WTC11 (cell line): ENCODE measurements around the gene GRM7. TPM values are rescaled to one million over a fixed set of nuclear protein-coding genes. Genes with fewer than 3 reads are reported as not detected.

ENCODE experiments used
- ATAC-seq: fragments of 200-7000 bp; cut with Tn5 transposase; 2 replicates; pipeline ENCODE4 v1.10.0; 2021; ENCODE audit warnings: mild to moderate bottlenecking, moderate library complexity
- CTCF ChIA-PET: fragments of 300-600 bp; sonication (Branson Sonifier 250); formaldehyde crosslinking; loops from one replicate; lab custom pipeline; 2021; ENCODE audit warnings: antibody characterized with exemption; lab: Charles Lee
- POLR2A ChIA-PET: fragments of 350-600 bp; sonication (Branson Sonifier 250); formaldehyde crosslinking; loops from one replicate; lab custom pipeline; 2021; ENCODE audit warnings: antibody characterized with exemption; lab: Charles Lee
- DNase-seq: peaks from one replicate; pipeline ENCODE4 v3.0.0; 2021; ENCODE audit warnings: low spot score
- H3K27ac Mint-ChIP-seq: 2 replicates; pipeline ENCODE4 v1.8.0; 2021; ENCODE audit warnings: mixed read lengths
- H3K27me3 Mint-ChIP-seq: 2 replicates; pipeline ENCODE4 v1.8.0; 2021; ENCODE audit warnings: low read depth, mild to moderate bottlenecking, moderate library complexity, mixed read lengths
- H3K36me3 Mint-ChIP-seq: 2 replicates; pipeline ENCODE4 v1.8.0; 2021; ENCODE audit warnings: mixed read lengths
- H3K4me1 Mint-ChIP-seq: 2 replicates; pipeline ENCODE4 v1.8.0; 2022; ENCODE audit warnings: mixed read lengths
- H3K4me3 Mint-ChIP-seq: 2 replicates; pipeline ENCODE4 v1.8.0; 2021; ENCODE audit warnings: mild to moderate bottlenecking, moderate library complexity, mixed read lengths
- H3K9me3 Mint-ChIP-seq: 2 replicates; pipeline ENCODE4 v1.8.0; 2021; ENCODE audit warnings: mixed read lengths
- ELF4 ChIP-seq: sonication (generic); formaldehyde crosslinking; IDR thresholded peaks from 2 replicates; pipeline ENCODE4 v1.8.1; 2022; ENCODE audit warnings: low read depth, mild to moderate bottlenecking, moderate library complexity, missing genetic modification reagents
- FOXJ3 ChIP-seq: sonication (generic); formaldehyde crosslinking; IDR thresholded peaks from 2 replicates; pipeline ENCODE4 v1.9.0; 2021; ENCODE audit warnings: missing genetic modification reagents, mild to moderate bottlenecking, borderline replicate concordance
- FOXK1 ChIP-seq: sonication (generic); formaldehyde crosslinking; IDR thresholded peaks from 2 replicates; pipeline ENCODE4 v1.8.0; 2022; ENCODE audit warnings: mild to moderate bottlenecking, moderate library complexity, missing genetic modification reagents
- GABPB1 ChIP-seq: sonication (generic); formaldehyde crosslinking; IDR thresholded peaks from 2 replicates; pipeline ENCODE4 v1.8.1; 2023; ENCODE audit warnings: mild to moderate bottlenecking, missing genetic modification reagents
- HMGA2 ChIP-seq: fragments of 250-450 bp; sonication (Bioruptor Pico); IDR thresholded peaks from 2 replicates; pipeline ENCODE4 v1.4.0; 2021; ENCODE audit warnings: mild to moderate bottlenecking, moderate library complexity
- SOX15 ChIP-seq: fragments of 250-450 bp; sonication (Bioruptor Pico); IDR thresholded peaks from 2 replicates; pipeline ENCODE4 v1.9.0; 2021; ENCODE audit warnings: mild to moderate bottlenecking
- USF1 ChIP-seq: sonication (generic); formaldehyde crosslinking; IDR thresholded peaks from 2 replicates; pipeline ENCODE4 v1.8.0; 2022; ENCODE audit warnings: mild to moderate bottlenecking, missing genetic modification reagents
- ZNF121 ChIP-seq: sonication (generic); formaldehyde crosslinking; IDR thresholded peaks from 2 replicates; pipeline ENCODE4 v1.8.0; 2023; ENCODE audit warnings: missing genetic modification reagents
- ZNF219 ChIP-seq: sonication (generic); formaldehyde crosslinking; IDR thresholded peaks from 2 replicates; pipeline ENCODE4 v1.8.0; 2023; ENCODE audit warnings: missing genetic modification reagents, mild to moderate bottlenecking, borderline replicate concordance
- ZNF232 ChIP-seq: sonication (generic); formaldehyde crosslinking; IDR thresholded peaks from 2 replicates; pipeline ENCODE4 v1.8.0; 2022; ENCODE audit warnings: mild to moderate bottlenecking, missing genetic modification reagents
- ZNF317 ChIP-seq: sonication (generic); formaldehyde crosslinking; IDR thresholded peaks from 2 replicates; pipeline ENCODE4 v1.8.1; 2023; ENCODE audit warnings: low read depth, mild to moderate bottlenecking, moderate library complexity, missing genetic modification reagents, borderline replicate concordance
- ZNF416 ChIP-seq: fragments of 250-450 bp; sonication (Bioruptor Pico); IDR thresholded peaks from 2 replicates; pipeline ENCODE4 v1.9.0; 2021; ENCODE audit warnings: mild to moderate bottlenecking, inconsistent platforms
- ZNF532 ChIP-seq: fragments of 250-450 bp; sonication (Bioruptor Pico); IDR thresholded peaks from 2 replicates; pipeline ENCODE4 v1.9.0; 2021; ENCODE audit warnings: mild to moderate bottlenecking, borderline replicate concordance
- total RNA-seq: library from RNA; stranded (reverse); gene quantifications from 3 replicates; pipeline ENCODE4 v1.2.3, GENCODE V29; 2021
- TF ChIP-seq, protein P1 (sequence below): sonication (generic); formaldehyde crosslinking; IDR thresholded peaks from 2 replicates; pipeline ENCODE4 v1.8.0; 2023; ENCODE audit warnings: missing genetic modification reagents, mild to moderate bottlenecking, borderline replicate concordance
- TF ChIP-seq, protein P2 (sequence below): sonication (generic); formaldehyde crosslinking; IDR thresholded peaks from 2 replicates; pipeline ENCODE4 v1.8.0; 2022; ENCODE audit warnings: mild to moderate bottlenecking, missing genetic modification reagents
- TF ChIP-seq, protein P3 (sequence below): sonication (generic); formaldehyde crosslinking; IDR thresholded peaks from 2 replicates; pipeline ENCODE4 v1.8.1; 2022; ENCODE audit warnings: missing genetic modification reagents, borderline replicate concordance

The GRM7 gene
- total RNA-seq, 1 experiment from 2014 or later = 0.42 TPM

DNA sequence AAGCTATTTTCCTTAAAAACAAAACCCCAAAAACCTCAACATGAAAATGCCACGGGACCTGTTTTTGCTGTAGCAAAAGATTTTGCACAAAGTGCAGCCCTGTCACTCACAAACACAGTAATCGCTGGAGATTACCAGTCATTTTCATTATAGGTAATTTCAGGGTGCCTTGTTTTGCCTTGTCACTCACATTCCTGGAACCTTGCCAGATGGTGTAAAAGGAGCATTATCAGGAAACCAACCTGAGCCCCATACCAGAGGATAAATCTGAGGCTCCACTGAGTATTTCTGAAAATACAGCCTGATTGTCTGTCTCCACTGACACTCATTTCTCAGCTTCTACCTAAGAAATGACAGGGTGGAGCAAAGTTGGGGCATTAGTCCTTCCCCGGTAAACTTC is 849.4 kb downstream of the GRM7 start:
- no peak for DNase-seq
- Mint-ChIP-seq H3K27me3 (no peaks in the 10 kb centered on the region; the same call in 1 of the 2 replicates), H3K27ac (no peak overlapping the region), H3K9me3 (0 out of 2 replicates have a peak, but pooled peaks cover 4% of the 10 kb centered on the region), H3K4me3 (no peak overlapping the region), H3K36me3 (no peaks in the 10 kb centered on the region), H3K4me1 (peaks cover 15% of the 10 kb centered on the region)
- ChIA-PET POLR2A (no interaction called here), CTCF (no interaction called here)
- ATAC-seq = no peak
- TF ChIP-seq USF1 (CRISPR knock-in tag) (no peak), ZNF416 (CRISPR knock-in tag) (no peak), ZNF219 (no peak), SOX15 (CRISPR knock-in tag) (no peak), ZNF121 (CRISPR knock-in tag) (no peak), FOXK1 (CRISPR knock-in tag) (no peak), GABPB1 (CRISPR knock-in tag) (no peak), ZNF317 (CRISPR knock-in tag) (no peak), ZNF532 (CRISPR knock-in tag) (no peak), ZNF232 (CRISPR knock-in tag) (no peak), FOXJ3 (CRISPR knock-in tag) (no peak), ELF4 (CRISPR knock-in tag) (no peak), HMGA2 (CRISPR knock-in tag) (no peak)
- TF ChIP-seq, protein P1, sequence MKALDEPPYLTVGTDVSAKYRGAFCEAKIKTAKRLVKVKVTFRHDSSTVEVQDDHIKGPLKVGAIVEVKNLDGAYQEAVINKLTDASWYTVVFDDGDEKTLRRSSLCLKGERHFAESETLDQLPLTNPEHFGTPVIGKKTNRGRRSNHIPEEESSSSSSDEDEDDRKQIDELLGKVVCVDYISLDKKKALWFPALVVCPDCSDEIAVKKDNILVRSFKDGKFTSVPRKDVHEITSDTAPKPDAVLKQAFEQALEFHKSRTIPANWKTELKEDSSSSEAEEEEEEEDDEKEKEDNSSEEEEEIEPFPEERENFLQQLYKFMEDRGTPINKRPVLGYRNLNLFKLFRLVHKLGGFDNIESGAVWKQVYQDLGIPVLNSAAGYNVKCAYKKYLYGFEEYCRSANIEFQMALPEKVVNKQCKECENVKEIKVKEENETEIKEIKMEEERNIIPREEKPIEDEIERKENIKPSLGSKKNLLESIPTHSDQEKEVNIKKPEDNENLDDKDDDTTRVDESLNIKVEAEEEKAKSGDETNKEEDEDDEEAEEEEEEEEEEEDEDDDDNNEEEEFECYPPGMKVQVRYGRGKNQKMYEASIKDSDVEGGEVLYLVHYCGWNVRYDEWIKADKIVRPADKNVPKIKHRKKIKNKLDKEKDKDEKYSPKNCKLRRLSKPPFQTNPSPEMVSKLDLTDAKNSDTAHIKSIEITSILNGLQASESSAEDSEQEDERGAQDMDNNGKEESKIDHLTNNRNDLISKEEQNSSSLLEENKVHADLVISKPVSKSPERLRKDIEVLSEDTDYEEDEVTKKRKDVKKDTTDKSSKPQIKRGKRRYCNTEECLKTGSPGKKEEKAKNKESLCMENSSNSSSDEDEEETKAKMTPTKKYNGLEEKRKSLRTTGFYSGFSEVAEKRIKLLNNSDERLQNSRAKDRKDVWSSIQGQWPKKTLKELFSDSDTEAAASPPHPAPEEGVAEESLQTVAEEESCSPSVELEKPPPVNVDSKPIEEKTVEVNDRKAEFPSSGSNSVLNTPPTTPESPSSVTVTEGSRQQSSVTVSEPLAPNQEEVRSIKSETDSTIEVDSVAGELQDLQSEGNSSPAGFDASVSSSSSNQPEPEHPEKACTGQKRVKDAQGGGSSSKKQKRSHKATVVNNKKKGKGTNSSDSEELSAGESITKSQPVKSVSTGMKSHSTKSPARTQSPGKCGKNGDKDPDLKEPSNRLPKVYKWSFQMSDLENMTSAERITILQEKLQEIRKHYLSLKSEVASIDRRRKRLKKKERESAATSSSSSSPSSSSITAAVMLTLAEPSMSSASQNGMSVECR (CRISPR knock-in tag) = no peak
- TF ChIP-seq, protein P2, sequence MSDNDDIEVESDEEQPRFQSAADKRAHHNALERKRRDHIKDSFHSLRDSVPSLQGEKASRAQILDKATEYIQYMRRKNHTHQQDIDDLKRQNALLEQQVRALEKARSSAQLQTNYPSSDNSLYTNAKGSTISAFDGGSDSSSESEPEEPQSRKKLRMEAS (CRISPR knock-in tag) = no peak
- TF ChIP-seq, protein P3, sequence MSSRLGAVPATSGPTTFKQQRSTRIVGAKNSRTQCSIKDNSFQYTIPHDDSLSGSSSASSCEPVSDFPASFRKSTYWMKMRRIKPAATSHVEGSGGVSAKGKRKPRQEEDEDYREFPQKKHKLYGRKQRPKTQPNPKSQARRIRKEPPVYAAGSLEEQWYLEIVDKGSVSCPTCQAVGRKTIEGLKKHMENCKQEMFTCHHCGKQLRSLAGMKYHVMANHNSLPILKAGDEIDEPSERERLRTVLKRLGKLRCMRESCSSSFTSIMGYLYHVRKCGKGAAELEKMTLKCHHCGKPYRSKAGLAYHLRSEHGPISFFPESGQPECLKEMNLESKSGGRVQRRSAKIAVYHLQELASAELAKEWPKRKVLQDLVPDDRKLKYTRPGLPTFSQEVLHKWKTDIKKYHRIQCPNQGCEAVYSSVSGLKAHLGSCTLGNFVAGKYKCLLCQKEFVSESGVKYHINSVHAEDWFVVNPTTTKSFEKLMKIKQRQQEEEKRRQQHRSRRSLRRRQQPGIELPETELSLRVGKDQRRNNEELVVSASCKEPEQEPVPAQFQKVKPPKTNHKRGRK (CRISPR knock-in tag) = no peak
